Renal pelvis (tissue), 4 donors: Measurements from ENCODE around the gene KHDC1. TPM values are rescaled to one million over a fixed set of nuclear protein-coding genes. Genes with fewer than 3 reads are reported as not detected.
A peak's percentile ranks its signal among the peaks of the same experiment; 100 is the strongest.
"Not testable (repeated sequence)": the region's sequence is repeated elsewhere in the genome, so short reads cannot be mapped to it uniquely, and the experiment has no call there.

Source experiments
- DNase-seq: peaks from one replicate; pipeline ENCODE4 v3.0.0-alpha.2; 2013
- polyA plus RNA-seq, 3 donors: library from polyadenylated mRNA; unstranded; fragments of 120-200 nt; gene quantifications; one replicate each; pipeline ENCODE4 v1.2.1, GENCODE V29; 2013; ENCODE audit not compliant: insufficient read length in 3 of 3

The KHDC1 gene
- polyA plus RNA-seq, 3 donors: 8.5 to 11.0 (median 10.8) TPM

GRCh38 chr6:73258721-73259120, 4.3 kb downstream of the KHDC1 start:
- DNase-seq: no peak

GRCh38 chr6:73254323-73254722, 8.7 kb downstream of the KHDC1 start:
- not testable (repeated sequence) for DNase-seq

- no peak for DNase-seq
These were observed 10.3 kb downstream of the KHDC1 start for GRCh38 chr6:73252703-73253102.

- no peak for DNase-seq
These were observed 13.0 kb downstream of the KHDC1 start for GRCh38 chr6:73250016-73250415.

GRCh38 chr6:73248192-73248903, 14.6 kb downstream of the KHDC1 start:
- DNase-seq: peak; percentile 39

GRCh38 chr6:73242001-73242400, 21.0 kb downstream of the KHDC1 start:
- no peak for DNase-seq

GRCh38 chr6:73240730-73241129, 22.3 kb downstream of the KHDC1 start:
- no peak for DNase-seq

- DNase-seq: no peak
These were observed 26.7 kb downstream of the KHDC1 start for GRCh38 chr6:73236144-73236750.

GRCh38 chr6:73234733-73235132, 28.3 kb downstream of the KHDC1 start:
- DNase-seq: no peak

- not testable (repeated sequence) for DNase-seq
These were observed 29.0 kb downstream of the KHDC1 start for GRCh38 chr6:73233971-73234370.

- no peak for DNase-seq
These were observed 29.9 kb downstream of the KHDC1 start for GRCh38 chr6:73233048-73233447.

- no peak for DNase-seq
These were observed 31.0 kb downstream of the KHDC1 start for GRCh38 chr6:73231986-73232391.

GRCh38 chr6:73227606-73228255, 35.3 kb downstream of the KHDC1 start:
- DNase-seq: no peak

- DNase-seq: no peak
These were observed 37.6 kb downstream of the KHDC1 start, which contains the start of gene KHDC1L for GRCh38 chr6:73225396-73225795. Gene KHDC1L (minus strand): TSS chr6:73225496. CDS start chr6:73225408, 88 bp downstream.

GRCh38 chr6:73216859-73217258, 46.1 kb downstream of the KHDC1 start:
- DNase-seq: no peak

- no peak for DNase-seq
These were observed 53.9 kb downstream of the KHDC1 start for GRCh38 chr6:73209117-73209516.

GRCh38 chr6:73207221-73207837, 55.7 kb downstream of the KHDC1 start:
- DNase-seq: no peak

GRCh38 chr6:73204252-73204651, 58.7 kb downstream of the KHDC1 start:
- DNase-seq: no peak

GRCh38 chr6:73203098-73203497, 59.9 kb downstream of the KHDC1 start:
- no peak for DNase-seq

- DNase-seq: no peak
These were observed 62.3 kb downstream of the KHDC1 start for GRCh38 chr6:73200735-73201134.

GRCh38 chr6:73200247-73200646, 62.7 kb downstream of the KHDC1 start:
- DNase-seq: no peak

GRCh38 chr6:73194744-73195143, 68.3 kb downstream of the KHDC1 start:
- DNase-seq: no peak

- DNase-seq: not testable (repeated sequence)
These were observed 69.7 kb downstream of the KHDC1 start for GRCh38 chr6:73193302-73193701.
